Endothelial cell of umbilical vein (primary cell): ENCODE results near the gene SLC25A48. TPM values are rescaled to one million over a fixed set of nuclear protein-coding genes. Genes with fewer than 3 reads are reported as not detected.

Experiments used
- BruUV-seq: library from RNA; stranded (reverse); fragments of 400-500 nt; replicated peaks from 2 replicates; lab custom pipeline; 2021; lab: Mats Ljungman, UMichigan
- CTCF ChIA-PET: fragments of 300-600, 350-600 bp; sonication (Branson Sonifier 250); formaldehyde crosslinking; loops from one replicate; lab custom pipeline; 2021; ENCODE audit warnings: antibody characterized with exemption, inconsistent platforms; lab: Charles Lee
- POLR2A ChIA-PET: fragments of 300-600, 350-600 bp; sonication (Branson Sonifier 250); formaldehyde crosslinking; loops from one replicate; lab custom pipeline; 2021; ENCODE audit warnings: antibody characterized with exemption, inconsistent platforms; lab: Charles Lee
- DNase-seq: peaks from one replicate; pipeline ENCODE4 v3.0.0-alpha.2; 2011; ENCODE audit warnings: low read depth, low spot score
- FAIRE-seq: peaks from 2 replicates; lab custom pipeline; 2011; peaks lifted over from hg19 to GRCh38; lab: Jason Lieb, UNC
- H2AFZ ChIP-seq: 2 replicates; pipeline ENCODE4 v1.6.0; 2012; ENCODE audit warnings: low read depth, low read length, control low read depth, inconsistent platforms
- H3K27ac ChIP-seq: 2 replicates; pipeline ENCODE4 v1.5.1; 2011; ENCODE audit warnings: low read depth, mild to moderate bottlenecking, control low read depth, low read length, moderate library complexity; ENCODE audit not compliant: insufficient read depth
- H3K27me3 ChIP-seq, 2 experiments: 2 replicates each; pipeline versions ENCODE4 v1.6.0 to v1.6.1; 2011; ENCODE audit warnings: low read length in 2 of 2, mixed read lengths in 1 of 2; ENCODE audit not compliant: control insufficient read depth in 2 of 2, insufficient read depth in 2 of 2
- H3K36me3 ChIP-seq, 2 experiments: 2 replicates in 1 of 2; 3 replicates in 1 of 2; pipeline ENCODE4 v1.5.1; 2011; ENCODE audit warnings: low read length in 2 of 2, mild to moderate bottlenecking in 1 of 2, moderate library complexity in 1 of 2; ENCODE audit not compliant: control insufficient read depth in 2 of 2, insufficient read depth in 2 of 2; ENCODE audit errors: extremely low read depth in 1 of 2
- H3K4me1 ChIP-seq: 3 replicates; pipeline ENCODE4 v1.5.1; 2011; ENCODE audit warnings: mild to moderate bottlenecking, low read length; ENCODE audit not compliant: control insufficient read depth, insufficient read depth; ENCODE audit errors: extremely low read depth
- H3K4me2 ChIP-seq: 2 replicates; pipeline ENCODE4 v1.6.1; 2011; ENCODE audit warnings: low read length, control low read depth, mixed read lengths; ENCODE audit not compliant: insufficient read depth
- H3K4me3 ChIP-seq, 3 experiments: fragments of 200-600 bp in 1 of 3; sonication (generic), shearing (Covaris generic) in 1 of 3; replicated peaks in 1 of 3; 2 replicates each; pipeline ENCODE4 v1.5.1; 2011 to 2016; ENCODE audit warnings: control low read depth in 3 of 3, low read length in 3 of 3, mild to moderate bottlenecking in 2 of 3, inconsistent platforms in 1 of 3, low read depth in 1 of 3, moderate library complexity in 1 of 3; ENCODE audit not compliant: insufficient read depth in 1 of 3
- H3K79me2 ChIP-seq: 2 replicates; pipeline ENCODE4 v1.6.0; 2012; ENCODE audit warnings: low read length, inconsistent platforms; ENCODE audit not compliant: control insufficient read depth, insufficient read depth
- H3K9ac ChIP-seq: replicated peaks from 2 replicates; pipeline ENCODE3; 2011; ENCODE audit warnings: low read length, control low read depth; ENCODE audit not compliant: insufficient read depth; ENCODE audit errors: extremely low read depth
- H3K9me1 ChIP-seq: replicated peaks from 3 replicates; pipeline ENCODE4 v1.6.0; 2011; ENCODE audit warnings: mild to moderate bottlenecking, low read length; ENCODE audit not compliant: control insufficient read depth, insufficient read depth; ENCODE audit errors: extremely low read depth
- H3K9me3 ChIP-seq: replicated peaks from 2 replicates; pipeline ENCODE4 v1.5.1; 2012; ENCODE audit warnings: low read length, inconsistent platforms; ENCODE audit not compliant: control insufficient read depth, insufficient read depth
- H4K20me1 ChIP-seq: replicated peaks from 2 replicates; pipeline ENCODE3; 2011; ENCODE audit warnings: mild to moderate bottlenecking, low read length; ENCODE audit not compliant: control insufficient read depth, insufficient read depth; ENCODE audit errors: extremely low read depth
- EZH2 ChIP-seq: IDR thresholded peaks from 2 replicates; pipeline ENCODE4 v1.6.1; 2012; ENCODE audit warnings: borderline replicate concordance, low read depth, mild to moderate bottlenecking, moderate library complexity, low read length, inconsistent platforms; ENCODE audit not compliant: severe bottlenecking
- FOS ChIP-seq: IDR thresholded peaks from 2 replicates; pipeline ENCODE4 v1.6.1; 2011; ENCODE audit warnings: mild to moderate bottlenecking, low read length, moderate library complexity, borderline replicate concordance; ENCODE audit not compliant: insufficient read depth
- GATA2 ChIP-seq: IDR thresholded peaks from 2 replicates; pipeline ENCODE4 v1.7.0; 2011; ENCODE audit warnings: low read depth, mild to moderate bottlenecking, moderate library complexity, mixed read lengths, low read length; ENCODE audit not compliant: insufficient read length, insufficient read depth
- JUN ChIP-seq: IDR thresholded peaks from 2 replicates; pipeline ENCODE4 v1.6.1; 2011; ENCODE audit warnings: borderline replicate concordance, low read depth; ENCODE audit not compliant: insufficient read length, insufficient read depth
- MYC ChIP-seq: IDR thresholded peaks from one replicate; pipeline ENCODE4 v1.6.1; 2011; ENCODE audit warnings: mild to moderate bottlenecking, low read depth, low read length
- POLR2A ChIP-seq: IDR thresholded peaks from 2 replicates; pipeline ENCODE4 v1.6.1; 2012; ENCODE audit warnings: low read depth, mild to moderate bottlenecking, control low read depth, low read length
- POLR2AphosphoS5 ChIP-seq: IDR thresholded peaks from 2 replicates; pipeline ENCODE4 v1.6.1; 2012; ENCODE audit warnings: low read depth, mild to moderate bottlenecking, control low read depth, low read length, moderate library complexity; ENCODE audit not compliant: insufficient read depth
- dilution Hi-C: fragments of 300-500 bp; cut with MboI; formaldehyde crosslinking; loops from one replicate; pipeline ENCODE4 v1.15.0; 2019; ENCODE audit warnings: low sequenced_read_pairs; ENCODE audit not compliant: extremely low pct_ligation_motif_present
- intact Hi-C: fragments of 100-400 bp; cut with micrococcal nuclease; formaldehyde crosslinking; loops from one replicate; pipeline ENCODE4 v1.10.0; 2022
- polyA plus RNA-seq, 4 experiments: library from polyadenylated mRNA; depleted of rRNA in 3 of 4; stranded (reverse) in 3 of 4; unstranded in 1 of 4; fragments of >200 nt; gene quantifications; 2 replicates each; pipeline versions ENCODE4 v1.2.1 to v1.2.3, GENCODE V29; 2011 to 2012; ENCODE audit warnings: missing spikeins in 1 of 4
- total RNA-seq: library from RNA; stranded (reverse); gene quantifications from 2 replicates; pipeline ENCODE4 v1.2.3, GENCODE V29; 2021
- TF ChIP-seq, protein P1 (sequence below), 2 donors: IDR thresholded peaks; 1 replicate in 1 of 2; 2 replicates in 1 of 2; pipeline ENCODE4 v1.5.1; 2011; ENCODE audit warnings: low read length in 2 of 2, mild to moderate bottlenecking in 2 of 2, moderate library complexity in 2 of 2, control low read depth in 1 of 2, inconsistent platforms in 1 of 2, low read depth in 1 of 2; ENCODE audit not compliant: insufficient read depth in 1 of 2; ENCODE audit errors: extremely low read depth in 1 of 2
- TF ChIP-seq, protein P2 (sequence below): IDR thresholded peaks from 2 replicates; pipeline ENCODE4 v1.6.1; 2011; ENCODE audit not compliant: insufficient read depth, insufficient read length

SLC25A48 gene
- total and polyA plus RNA-seq, 2 donors (not counting 3 experiments of a cell fraction or from before 2014, with no cell fraction given): not detected

DNA sequence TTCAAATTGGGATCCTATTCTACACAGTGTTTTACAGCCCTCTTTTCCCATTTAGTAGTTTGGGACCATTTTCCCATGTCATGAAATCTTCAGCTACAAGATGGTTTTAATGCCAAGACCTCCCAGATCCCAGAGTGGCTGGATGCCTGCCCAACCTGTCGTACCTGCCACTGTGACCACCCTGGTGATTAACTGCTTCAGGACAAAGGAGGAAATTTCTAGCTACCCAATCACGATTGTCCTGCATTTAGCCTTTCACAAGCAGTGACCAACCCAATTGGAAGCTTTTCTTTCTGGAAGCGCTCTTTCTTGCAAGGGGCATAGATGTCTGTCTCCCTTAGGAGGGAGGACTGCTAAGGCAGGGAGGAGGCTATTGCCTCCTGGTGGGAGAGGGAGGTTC, 47.4 kb downstream of the SLC25A48 start:
- CTCF ChIA-PET: interaction anchor here (1.1 to 1.3 kb wide), 2 partner anchors 10 to 52 kb away, joined by 4 to 5 read pairs; no protein-coding TSS in a partner anchor
- FAIRE-seq: no peak

More for the DNA sequence above, 47.4 kb downstream of the SLC25A48 start:
- dilution Hi-C loops: no loop called here
- no peaks in the 10 kb centered on the region for H3K9me1 ChIP-seq
- no TSS peak for BruUV-seq
- no peak overlapping the region for H3K4me2 ChIP-seq
- H3K79me2 ChIP-seq: no peaks in the 10 kb centered on the region
- no peak overlapping the region for H2AFZ ChIP-seq
- no peaks in the 10 kb centered on the region for H3K9me3 ChIP-seq
- POLR2A ChIA-PET: no interaction called here
- intact Hi-C loops: no loop called here
- H3K27me3 ChIP-seq: peaks cover 0 to 5% of the 10 kb centered on the region in 2 experiments
- TF ChIP-seq POLR2AphosphoS5 (no peak), JUN (no peak), MYC (no peak), FOS (no peak), POLR2A (no peak), EZH2 (no peak), GATA2 (no peak)
- TF ChIP-seq, protein P1, sequence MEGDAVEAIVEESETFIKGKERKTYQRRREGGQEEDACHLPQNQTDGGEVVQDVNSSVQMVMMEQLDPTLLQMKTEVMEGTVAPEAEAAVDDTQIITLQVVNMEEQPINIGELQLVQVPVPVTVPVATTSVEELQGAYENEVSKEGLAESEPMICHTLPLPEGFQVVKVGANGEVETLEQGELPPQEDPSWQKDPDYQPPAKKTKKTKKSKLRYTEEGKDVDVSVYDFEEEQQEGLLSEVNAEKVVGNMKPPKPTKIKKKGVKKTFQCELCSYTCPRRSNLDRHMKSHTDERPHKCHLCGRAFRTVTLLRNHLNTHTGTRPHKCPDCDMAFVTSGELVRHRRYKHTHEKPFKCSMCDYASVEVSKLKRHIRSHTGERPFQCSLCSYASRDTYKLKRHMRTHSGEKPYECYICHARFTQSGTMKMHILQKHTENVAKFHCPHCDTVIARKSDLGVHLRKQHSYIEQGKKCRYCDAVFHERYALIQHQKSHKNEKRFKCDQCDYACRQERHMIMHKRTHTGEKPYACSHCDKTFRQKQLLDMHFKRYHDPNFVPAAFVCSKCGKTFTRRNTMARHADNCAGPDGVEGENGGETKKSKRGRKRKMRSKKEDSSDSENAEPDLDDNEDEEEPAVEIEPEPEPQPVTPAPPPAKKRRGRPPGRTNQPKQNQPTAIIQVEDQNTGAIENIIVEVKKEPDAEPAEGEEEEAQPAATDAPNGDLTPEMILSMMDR (IDR thresholded peaks at IDR 0.05; ENCODE audit: extremely low read depth in 1 of 2, insufficient read depth in 1 of 2, low read depth in 1 of 2, low read length in 2 of 2): no peak
- TF ChIP-seq, protein P2, sequence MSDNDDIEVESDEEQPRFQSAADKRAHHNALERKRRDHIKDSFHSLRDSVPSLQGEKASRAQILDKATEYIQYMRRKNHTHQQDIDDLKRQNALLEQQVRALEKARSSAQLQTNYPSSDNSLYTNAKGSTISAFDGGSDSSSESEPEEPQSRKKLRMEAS: no peak
- H3K4me1 ChIP-seq: no peaks in the 10 kb centered on the region
- no peak overlapping the region for H3K4me3 ChIP-seq
- no peak for DNase-seq
- no peaks in the 10 kb centered on the region for H4K20me1 ChIP-seq
- H3K9ac ChIP-seq: no peak overlapping the region
- H3K27ac ChIP-seq: no peak overlapping the region
- no peaks in the 10 kb centered on the region for H3K36me3 ChIP-seq
